Esophagus muscularis mucosa (tissue), 4 donors: ENCODE measurements around the gene UST. TPM values are rescaled to one million over a fixed set of nuclear protein-coding genes. Genes with fewer than 3 reads are reported as not detected.

ENCODE experiments used
- DNase-seq: peaks from one replicate; pipeline ENCODE4 v3.0.0-alpha.2; 2017; ENCODE audit errors: extremely low spot score
- H3K27ac ChIP-seq, 4 donors: fragments of 200-600 bp; sonication (generic); replicated peaks in 1 of 4; 1 replicate in 3 of 4; 2 replicates in 1 of 4; pipeline ENCODE4 v1.5.1; 2016 to 2019; ENCODE audit warnings: mild to moderate bottlenecking in 1 of 4
- H3K27me3 ChIP-seq, 4 donors: fragments of 200-600 bp; sonication (generic); one replicate each; pipeline versions ENCODE4 v1.5.1 to v1.6.0; 2016 to 2019
- H3K36me3 ChIP-seq, 4 donors: fragments of 200-600 bp; sonication (generic); one replicate each; pipeline ENCODE4 v1.5.1; 2016 to 2019
- H3K4me1 ChIP-seq, 4 donors: fragments of 200-600 bp; sonication (generic); one replicate each; pipeline ENCODE4 v1.5.1; 2016 to 2019
- H3K4me3 ChIP-seq, 4 donors: fragments of 200-600 bp; sonication (generic); 1 replicate in 2 of 4; 2 replicates in 2 of 4; pipeline ENCODE4 v1.5.1; 2016 to 2019; ENCODE audit warnings: mild to moderate bottlenecking in 4 of 4, moderate library complexity in 1 of 4
- H3K9me3 ChIP-seq, 4 donors: fragments of 200-600 bp; sonication (generic); 1 replicate in 3 of 4; 2 replicates in 1 of 4; pipeline ENCODE4 v1.5.1; 2016 to 2019
- EP300 ChIP-seq: sonication (generic); formaldehyde crosslinking; IDR thresholded peaks from one replicate; pipeline ENCODE4 v1.6.1; 2017; ENCODE audit warnings: antibody characterized with exemption
- POLR2A ChIP-seq: fragments of 450-650 bp; IDR thresholded peaks from one replicate; pipeline ENCODE4 v1.6.1; 2017; ENCODE audit warnings: antibody characterized with exemption, moderate library complexity, mild to moderate bottlenecking, low read depth
- POLR2AphosphoS5 ChIP-seq, 2 donors: sonication (generic); formaldehyde crosslinking; IDR thresholded peaks; one replicate each; pipeline ENCODE4 v1.6.1; 2017; ENCODE audit warnings: antibody characterized with exemption in 2 of 2
- WGBS: methylation state at CpG from one replicate; pipeline ENCODE4 v1.1.5; 2018; 5-methylcytosine and 5-hydroxymethylcytosine counted together
- intact Hi-C: fragments of 100-400 bp; cut with DNase I; formaldehyde crosslinking; loops from one replicate; pipeline ENCODE4 v1.15.1; 2023
- total RNA-seq, 4 donors: library from RNA; depleted of rRNA; stranded (reverse); fragments of >200 nt; gene quantifications; one replicate each; pipeline versions ENCODE4 v1.1.0 to v1.2.1, GENCODE V29; 2016
- TF ChIP-seq, protein P1 (sequence below), 3 experiments: fragments of 200-600 bp in 2 of 3; fragments of 450-650 bp in 1 of 3; sonication (generic) in 2 of 3; IDR thresholded peaks; one replicate each; pipeline ENCODE4 v1.5.1; 2017 to 2019; ENCODE audit warnings: antibody characterized with exemption in 3 of 3, mild to moderate bottlenecking in 2 of 3, moderate library complexity in 1 of 3

UST gene
- total RNA-seq, 4 donors from 2014 or later: 29.1 to 46.3 (median 32.4) TPM

DNA sequence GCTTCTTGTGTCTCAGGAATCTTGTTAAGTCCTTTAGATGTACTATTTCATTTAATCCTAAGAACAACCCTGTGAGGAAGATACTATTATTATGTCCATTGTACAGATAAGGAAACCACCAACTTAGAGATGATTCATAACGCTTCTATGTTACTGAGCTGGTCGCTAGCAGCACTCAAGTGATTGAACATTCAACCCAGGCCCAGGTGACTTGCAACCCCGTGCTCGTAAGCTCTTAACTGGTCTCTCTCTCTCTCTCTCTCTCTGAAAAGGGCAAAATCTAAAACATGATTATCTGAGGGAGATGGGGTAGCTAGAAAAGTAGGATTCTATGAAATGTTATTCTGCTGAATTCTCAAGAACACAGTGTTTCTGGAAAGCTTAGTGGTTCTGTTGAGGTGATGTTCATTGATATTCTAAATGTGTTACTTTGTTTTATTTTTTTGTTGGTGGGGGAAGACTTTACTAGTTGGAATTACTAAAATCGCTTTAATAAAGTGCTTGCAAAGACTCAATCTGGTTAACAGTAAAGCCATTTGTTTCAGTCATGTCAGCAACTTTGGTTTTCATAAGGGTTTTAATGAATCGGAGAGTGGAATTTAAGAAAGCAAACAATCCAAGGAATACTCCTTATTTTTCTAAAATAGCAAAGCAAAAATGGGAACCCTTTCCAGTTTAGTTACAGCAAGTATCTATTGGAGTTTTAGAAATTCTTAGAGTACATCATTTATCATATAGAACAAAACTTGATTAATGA is 305.7 kb downstream of the UST start:
- 88% methylated on average over 6 of the region's 6 CpGs for WGBS
- H3K27me3 ChIP-seq: no peaks in the 10 kb centered on the region

DNA sequence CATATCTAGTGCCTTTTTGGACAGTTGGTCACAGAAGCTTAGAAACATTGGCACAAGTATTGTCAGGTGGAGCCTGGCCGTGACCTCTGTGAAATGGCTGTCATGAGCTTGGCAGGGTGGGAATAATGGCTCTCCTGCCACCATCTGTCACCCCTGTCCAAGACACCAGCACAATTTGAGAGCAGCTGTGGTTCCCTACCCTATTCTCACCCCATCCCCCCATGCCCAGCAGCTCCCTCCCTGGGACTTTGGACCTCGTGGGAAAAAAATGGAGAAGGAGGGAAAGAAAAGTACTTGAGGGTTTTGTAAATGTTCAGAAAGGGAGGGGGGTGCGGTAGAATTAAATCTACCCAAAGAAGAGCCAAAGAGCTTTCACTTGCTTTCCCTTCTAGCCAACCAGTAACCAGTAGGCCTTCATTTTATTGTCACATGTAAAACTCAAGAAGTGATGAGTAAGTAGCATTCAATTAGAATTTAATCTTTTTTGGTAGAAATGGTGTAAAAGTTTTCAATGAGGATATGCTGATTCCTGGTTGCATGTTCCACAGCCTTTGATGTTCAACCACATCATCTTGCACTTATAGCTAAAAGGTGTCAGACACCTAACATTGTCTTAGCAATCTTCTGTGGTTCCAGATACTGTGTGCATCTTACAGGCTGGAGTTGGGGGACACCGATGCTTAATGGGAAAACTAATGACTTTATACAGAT is 307.2 kb downstream of the UST start:
- H3K4me3 ChIP-seq: no peak overlapping the region

More for the DNA sequence above, 305.7 kb downstream of the UST start:
- intact Hi-C loops: no loop called here
- TF ChIP-seq, protein P1, sequence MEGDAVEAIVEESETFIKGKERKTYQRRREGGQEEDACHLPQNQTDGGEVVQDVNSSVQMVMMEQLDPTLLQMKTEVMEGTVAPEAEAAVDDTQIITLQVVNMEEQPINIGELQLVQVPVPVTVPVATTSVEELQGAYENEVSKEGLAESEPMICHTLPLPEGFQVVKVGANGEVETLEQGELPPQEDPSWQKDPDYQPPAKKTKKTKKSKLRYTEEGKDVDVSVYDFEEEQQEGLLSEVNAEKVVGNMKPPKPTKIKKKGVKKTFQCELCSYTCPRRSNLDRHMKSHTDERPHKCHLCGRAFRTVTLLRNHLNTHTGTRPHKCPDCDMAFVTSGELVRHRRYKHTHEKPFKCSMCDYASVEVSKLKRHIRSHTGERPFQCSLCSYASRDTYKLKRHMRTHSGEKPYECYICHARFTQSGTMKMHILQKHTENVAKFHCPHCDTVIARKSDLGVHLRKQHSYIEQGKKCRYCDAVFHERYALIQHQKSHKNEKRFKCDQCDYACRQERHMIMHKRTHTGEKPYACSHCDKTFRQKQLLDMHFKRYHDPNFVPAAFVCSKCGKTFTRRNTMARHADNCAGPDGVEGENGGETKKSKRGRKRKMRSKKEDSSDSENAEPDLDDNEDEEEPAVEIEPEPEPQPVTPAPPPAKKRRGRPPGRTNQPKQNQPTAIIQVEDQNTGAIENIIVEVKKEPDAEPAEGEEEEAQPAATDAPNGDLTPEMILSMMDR (IDR thresholded peaks at IDR 0.05): no peak
- TF ChIP-seq EP300 (no peak), POLR2AphosphoS5 (IDR thresholded peaks at IDR 0.05) (no peak), POLR2A (no peak)
- Histone ChIP-seq H3K4me3 (no peak overlapping the region), H3K36me3 (no peaks in the 10 kb centered on the region), H3K4me1 (no peaks in the 10 kb centered on the region), H3K9me3 (no peaks in the 10 kb centered on the region), H3K27ac (no peak overlapping the region)
- DNase-seq: peak; percentile 39

DNA sequence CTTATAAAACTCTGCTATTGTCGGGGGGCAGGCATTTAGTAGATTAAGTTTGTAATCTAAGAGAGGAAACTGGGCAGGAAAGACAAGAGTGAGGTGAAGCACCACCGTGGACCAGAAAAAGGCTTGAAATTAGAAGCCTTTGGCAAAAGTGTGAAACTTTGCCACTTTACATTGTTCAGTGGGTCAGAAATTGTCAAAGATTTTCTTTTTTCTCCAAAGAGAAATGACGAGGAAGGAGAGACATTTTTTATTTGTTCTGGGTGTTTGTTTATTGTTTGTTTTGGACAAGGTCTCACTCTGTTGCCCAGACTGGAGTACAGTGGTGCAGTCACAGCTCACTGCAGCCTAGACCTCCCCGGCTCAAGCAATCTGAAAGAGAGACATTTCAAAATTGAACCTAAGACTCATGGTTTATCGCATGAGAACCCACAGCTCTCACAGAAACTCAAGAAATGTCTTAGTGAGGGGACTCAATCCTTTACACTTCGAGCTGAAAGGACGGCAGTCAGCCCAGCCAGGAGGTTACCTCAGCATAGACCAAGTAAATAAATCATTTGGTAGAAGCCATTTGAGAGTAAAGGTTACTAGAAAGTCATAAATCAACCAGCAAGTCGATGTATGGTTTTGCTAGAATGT is 307.8 kb downstream of the UST start:
- TF ChIP-seq POLR2AphosphoS5 (IDR thresholded peaks at IDR 0.05) (no peak), POLR2A (no peak), EP300 (no peak)
- TF ChIP-seq, protein P1 (IDR thresholded peaks at IDR 0.05): no peak
- Histone ChIP-seq H3K27me3 (no peaks in the 10 kb centered on the region), H3K4me1 (no peaks in the 10 kb centered on the region), H3K4me3 (no peak overlapping the region), H3K27ac (no peak overlapping the region), H3K36me3 (no peaks in the 10 kb centered on the region), H3K9me3 (no peaks in the 10 kb centered on the region)
- 83% methylated on average over 8 of the region's 8 CpGs for WGBS
- peak; percentile 42 for DNase-seq
- intact Hi-C loops: no loop called here

More for the DNA sequence above, 307.2 kb downstream of the UST start:
- WGBS: 79% methylated on average over 4 of the region's 4 CpGs
- no peak for DNase-seq
- no peaks in the 10 kb centered on the region for H3K36me3 ChIP-seq
- no peaks in the 10 kb centered on the region for H3K4me1 ChIP-seq
- no peaks in the 10 kb centered on the region for H3K9me3 ChIP-seq
- H3K27me3 ChIP-seq: no peaks in the 10 kb centered on the region
- TF ChIP-seq POLR2A: no peak
- TF ChIP-seq, protein P1 (IDR thresholded peaks at IDR 0.05): no peak
- no peak for TF ChIP-seq POLR2AphosphoS5 (IDR thresholded peaks at IDR 0.05)
- TF ChIP-seq EP300: no peak
- intact Hi-C loops: no loop called here
- H3K27ac ChIP-seq: no peak overlapping the region

DNA sequence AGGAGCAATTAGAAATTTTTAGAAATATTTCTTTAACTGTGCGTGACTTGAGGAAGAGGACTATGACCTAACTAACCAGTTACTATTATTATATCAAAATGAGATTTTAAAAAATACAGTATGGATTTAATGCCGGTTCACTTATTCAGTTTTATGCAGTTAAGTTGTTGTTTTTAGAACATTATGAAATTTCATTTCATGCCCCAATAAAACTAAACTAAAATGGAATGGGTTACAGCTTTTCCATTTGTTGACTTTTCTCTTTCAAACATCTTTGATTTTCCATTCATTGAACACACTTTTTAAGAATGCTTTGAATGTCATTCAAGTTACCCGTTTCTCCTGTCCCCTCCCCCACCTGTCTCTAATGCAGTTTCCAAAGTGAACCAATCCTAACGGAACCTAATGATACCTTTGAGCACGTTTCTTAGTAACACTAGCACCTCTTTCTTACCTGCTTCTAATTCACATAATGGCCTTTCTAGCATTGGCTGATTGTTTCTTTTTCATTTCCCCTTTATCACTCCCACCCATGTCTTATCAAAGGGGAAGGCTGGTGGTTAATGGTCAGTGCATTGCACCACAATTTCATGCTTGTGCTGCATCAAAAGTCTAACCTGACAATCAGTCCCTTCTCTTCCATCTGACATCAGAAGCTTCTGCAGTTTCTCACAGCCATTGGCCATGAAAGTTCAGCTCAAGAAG is 308.5 kb downstream of the UST start:
- intact Hi-C loops: no loop called here

More for the DNA sequence above, 308.5 kb downstream of the UST start:
- Histone ChIP-seq H3K9me3 (no peaks in the 10 kb centered on the region), H3K36me3 (no peaks in the 10 kb centered on the region), H3K27me3 (no peaks in the 10 kb centered on the region), H3K4me3 (no peak overlapping the region), H3K27ac (no peak overlapping the region), H3K4me1 (peaks cover 0 to 6% (median 4%) of the 10 kb centered on the region in 4 donors)
- DNase-seq: no peak
- TF ChIP-seq POLR2AphosphoS5 (IDR thresholded peaks at IDR 0.05) (no peak), EP300 (no peak), POLR2A (no peak)
- TF ChIP-seq, protein P1 (IDR thresholded peaks at IDR 0.05): no peak
- 85% methylated on average over 5 of the region's 5 CpGs for WGBS
